Liver (tissue), 9 donors: ENCODE data around the gene C10orf88. TPM values are rescaled to one million over a fixed set of nuclear protein-coding genes. Genes with fewer than 3 reads are reported as not detected.

Experiments
- DNase-seq: peaks from one replicate; pipeline ENCODE4 v3.0.0-alpha.2; 2017; ENCODE audit warnings: low spot score
- H3K27ac ChIP-seq, 2 donors: one replicate each; pipeline ENCODE4 v1.7.0; 2013; ENCODE audit warnings: inconsistent platforms in 2 of 2, low read length in 2 of 2, control low read depth in 1 of 2, low read depth in 1 of 2, mild to moderate bottlenecking in 1 of 2
- H3K27me3 ChIP-seq, 4 donors: one replicate each; pipeline versions ENCODE4 v1.6.1 to v1.7.0; 2013; ENCODE audit warnings: low read length in 3 of 4, inconsistent platforms in 1 of 4, mild to moderate bottlenecking in 1 of 4, moderate library complexity in 1 of 4; ENCODE audit not compliant: control insufficient read depth in 4 of 4, insufficient read depth in 4 of 4
- H3K36me3 ChIP-seq, 4 donors: one replicate each; pipeline versions ENCODE4 v1.6.1 to v1.7.0; 2013; ENCODE audit warnings: low read length in 3 of 4, mild to moderate bottlenecking in 3 of 4, low read depth in 1 of 4, moderate library complexity in 1 of 4; ENCODE audit not compliant: control insufficient read depth in 4 of 4, insufficient read depth in 3 of 4
- H3K4me1 ChIP-seq, 4 donors: one replicate each; pipeline versions ENCODE4 v1.6.1 to v1.7.0; 2013; ENCODE audit warnings: low read length in 3 of 4, mild to moderate bottlenecking in 3 of 4, moderate library complexity in 1 of 4; ENCODE audit not compliant: control insufficient read depth in 4 of 4, insufficient read depth in 4 of 4
- H3K4me3 ChIP-seq, 3 donors: one replicate each; pipeline versions ENCODE4 v1.6.1 to v1.7.0; 2013; ENCODE audit warnings: low read length in 3 of 3, control low read depth in 1 of 3, low read depth in 1 of 3, mild to moderate bottlenecking in 1 of 3
- H3K9ac ChIP-seq, 2 donors: one replicate each; pipeline ENCODE4 v1.7.0; 2013; ENCODE audit warnings: low read length in 2 of 2, mild to moderate bottlenecking in 2 of 2, moderate library complexity in 2 of 2, control low read depth in 1 of 2, low read depth in 1 of 2
- H3K9me3 ChIP-seq, 4 donors: one replicate each; pipeline versions ENCODE4 v1.6.1 to v1.7.0; 2013; ENCODE audit warnings: low read length in 3 of 4; ENCODE audit not compliant: control insufficient read depth in 4 of 4
- ATF3 ChIP-seq: IDR thresholded peaks from 2 replicates; pipeline ENCODE4 v1.6.1; 2016; ENCODE audit warnings: antibody characterized with exemption
- CTCF ChIP-seq: fragments of 150-350 bp; IDR thresholded peaks from 2 replicates; pipeline ENCODE4 v1.5.1; 2017; ENCODE audit warnings: improper control_type of control experiment, low read depth, low read length; ENCODE audit not compliant: missing input control
- FOXA1 ChIP-seq: IDR thresholded peaks from 2 replicates; pipeline ENCODE4 v1.6.1; 2016; ENCODE audit warnings: antibody characterized with exemption
- FOXA2 ChIP-seq: IDR thresholded peaks from 2 replicates; pipeline ENCODE4 v1.6.1; 2016; ENCODE audit warnings: antibody characterized with exemption
- GABPA ChIP-seq, 2 donors: IDR thresholded peaks in 1 of 2; conservative IDR thresholded peaks in 1 of 2; 2 replicates each; pipeline ENCODE4 v1.6.1; 2016; ENCODE audit warnings: antibody characterized with exemption in 2 of 2, mild to moderate bottlenecking in 1 of 2, moderate library complexity in 1 of 2
- HNF4A ChIP-seq, 2 donors: conservative IDR thresholded peaks; 2 replicates each; pipeline ENCODE4 v1.6.1; 2016; ENCODE audit warnings: antibody characterized with exemption in 2 of 2, mild to moderate bottlenecking in 2 of 2
- HNF4G ChIP-seq: IDR thresholded peaks from 2 replicates; pipeline ENCODE4 v1.6.1; 2016; ENCODE audit warnings: antibody characterized with exemption
- JUND ChIP-seq, 2 donors: IDR thresholded peaks; 2 replicates each; pipeline ENCODE4 v1.6.1; 2016; ENCODE audit warnings: antibody characterized with exemption in 2 of 2
- MAX ChIP-seq: IDR thresholded peaks from 2 replicates; pipeline ENCODE4 v1.6.1; 2016; ENCODE audit warnings: antibody characterized with exemption
- NR2F2 ChIP-seq: IDR thresholded peaks from 2 replicates; pipeline ENCODE4 v1.6.1; 2016; ENCODE audit warnings: antibody characterized with exemption
- RAD21 ChIP-seq, 2 donors: IDR thresholded peaks; 2 replicates each; pipeline ENCODE4 v1.6.1; 2016; ENCODE audit warnings: antibody characterized with exemption in 2 of 2, mild to moderate bottlenecking in 2 of 2
- SP1 ChIP-seq: IDR thresholded peaks from 2 replicates; pipeline ENCODE4 v1.6.1; 2018; ENCODE audit warnings: antibody characterized with exemption, mild to moderate bottlenecking
- YY1 ChIP-seq: IDR thresholded peaks from 2 replicates; pipeline ENCODE4 v1.6.1; 2016; ENCODE audit warnings: antibody characterized with exemption, mild to moderate bottlenecking
- ZBTB33 ChIP-seq: IDR thresholded peaks from 2 replicates; pipeline ENCODE4 v1.6.1; 2016; ENCODE audit warnings: antibody characterized with exemption
- WGBS: extraction: QIAGEN DNeasy Blood & Tissue Kit; methylation state at CpG from one replicate; pipeline ENCODE4 v1.1.7; 2013; 5-methylcytosine and 5-hydroxymethylcytosine counted together
- polyA plus RNA-seq, 2 donors: library from polyadenylated mRNA; stranded (reverse) in 1 of 2; unstranded in 1 of 2; fragments of 200-250 nt in 1 of 2; fragments of >200 nt in 1 of 2; fragmentation: Nextera tagmentation in 1 of 2; extraction: Ambion mirVana in 1 of 2; gene quantifications; one replicate each; pipeline versions ENCODE4 v1.2.1 to v1.2.3, GENCODE V29; 2013 to 2015
- total RNA-seq, 2 donors: library from RNA; depleted of rRNA; stranded (reverse); fragments of >200 nt; gene quantifications; one replicate each; pipeline ENCODE4 v1.2.3, GENCODE V29; 2014
- donor health status: healthy.
- donor health status: healthy.
- donor health status: healthy.
- donor health status: healthy.
- donor health status: healthy.

C10orf88 gene
- total and polyA plus RNA-seq, 4 donors: 2.2 to 8.4 (median 3.6) TPM

GRCh38 chr10:122997864-122998263 lies 43.8 kb upstream of the C10orf88 start (continued):
- no peak for TF ChIP-seq ZBTB33

GRCh38 chr10:122995936-122996335 lies 41.9 kb upstream of the C10orf88 start:
- TF ChIP-seq ZBTB33 (no peak), RAD21 (IDR thresholded peaks at IDR 0.05) (no peak), SP1 (no peak), ATF3 (no peak), MAX (no peak), YY1 (no peak), JUND (IDR thresholded peaks at IDR 0.05) (no peak), HNF4G (no peak), FOXA2 (no peak), NR2F2 (no peak), HNF4A (conservative IDR thresholded peaks at IDR 0.05) (no peak), FOXA1 (no peak), CTCF (no peak), GABPA (IDR thresholded peaks at IDR 0.05 in 1 of 2, conservative IDR thresholded peaks at IDR 0.05 in 1 of 2) (no peak)
- peaks cover 4 to 26% (median 20%) of the 10 kb centered on the region in 4 donors for H3K4me1 ChIP-seq
- H3K36me3 ChIP-seq: peaks cover 4 to 36% (median 26%) of the 10 kb centered on the region in 4 donors
- no peak overlapping the region for H3K9ac ChIP-seq
- DNase-seq: no peak
- H3K4me3 ChIP-seq: no peak overlapping the region
- WGBS: 96% methylated on average over 4 of the region's 4 CpGs
- no peaks in the 10 kb centered on the region for H3K9me3 ChIP-seq
- no peaks in the 10 kb centered on the region for H3K27me3 ChIP-seq
- no peak overlapping the region for H3K27ac ChIP-seq

DNA sequence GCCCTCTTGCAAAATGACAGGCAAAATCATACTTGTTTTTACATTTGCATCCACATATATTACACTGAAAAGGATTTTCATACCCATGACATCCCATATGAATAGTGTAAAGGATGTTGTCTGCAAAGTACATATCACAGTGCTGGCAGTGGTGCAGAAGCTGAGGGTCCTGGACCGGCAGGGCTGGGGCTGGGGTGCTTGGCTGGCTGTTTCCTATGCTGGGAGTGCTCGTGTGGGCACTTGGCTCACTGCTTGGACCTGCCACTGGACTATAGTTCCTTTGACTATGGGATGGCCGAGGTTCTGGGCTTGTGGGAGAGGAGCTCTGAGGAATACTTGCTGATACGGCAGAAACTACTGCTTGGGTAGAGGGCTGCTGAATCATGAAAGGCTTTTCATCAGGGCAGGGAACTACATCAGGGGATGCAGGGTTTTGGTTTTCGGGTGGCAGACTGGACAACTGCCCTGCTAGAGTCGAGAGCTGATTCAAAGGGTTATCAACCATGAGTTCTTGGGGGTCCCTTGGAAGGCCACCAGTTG lies 39.8 kb upstream of the C10orf88 start:
- H3K36me3 ChIP-seq: peaks cover 4 to 36% (median 29%) of the 10 kb centered on the region in 4 donors
- no peak for DNase-seq
- no peaks in the 10 kb centered on the region for H3K9me3 ChIP-seq
- no peak overlapping the region for H3K4me3 ChIP-seq
- 95% methylated on average over 6 of the region's 6 CpGs for WGBS
- no peaks in the 10 kb centered on the region for H3K27me3 ChIP-seq
- H3K4me1 ChIP-seq: peaks cover 0 to 13% (median 8%) of the 10 kb centered on the region in 4 donors
- no peak overlapping the region for H3K27ac ChIP-seq
- TF ChIP-seq JUND (IDR thresholded peaks at IDR 0.05) (no peak), SP1 (no peak), RAD21 (IDR thresholded peaks at IDR 0.05) (no peak), YY1 (no peak), GABPA (IDR thresholded peaks at IDR 0.05 in 1 of 2, conservative IDR thresholded peaks at IDR 0.05 in 1 of 2) (no peak)
- no peak overlapping the region for H3K9ac ChIP-seq
